GM19240 (cell line): ENCODE measurements around the gene ZBTB4.
"Not testable (repeated sequence)": the region's sequence is repeated elsewhere in the genome, so short reads cannot be mapped to it uniquely, and the experiment has no call there.

Experiments
- DNase-seq: peaks from one replicate; pipeline ENCODE4 v3.0.0; 2011; ENCODE audit warnings: low spot score; ENCODE audit not compliant: insufficient read length

ZBTB4 gene

GRCh38 chr17:7474767-7475166 lies 4.7 kb downstream of the ZBTB4 start:
- not testable (repeated sequence) for DNase-seq

DNA sequence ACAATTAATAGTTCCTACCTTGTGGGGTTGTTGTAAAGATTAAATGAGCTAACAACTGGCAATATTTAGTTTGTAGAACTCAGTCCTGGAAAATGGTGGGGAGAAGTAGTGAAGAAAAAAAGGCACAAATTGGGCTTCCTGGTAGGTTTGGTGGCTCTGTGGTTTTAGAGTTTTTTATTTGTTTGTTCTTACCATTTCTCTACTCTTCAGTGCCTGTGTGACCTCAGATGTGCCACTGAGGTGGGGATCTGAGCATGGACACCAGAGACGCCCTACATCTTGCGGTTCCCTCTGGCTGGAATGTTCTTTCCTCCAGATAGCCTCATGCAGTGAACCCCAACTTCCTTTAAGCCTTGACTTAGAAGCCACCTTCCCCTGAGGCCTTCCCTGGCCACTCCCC lies 7.7 kb downstream of the ZBTB4 start:
- DNase-seq, result no peak

- not testable (repeated sequence) for DNase-seq
These were observed 8.9 kb downstream of the ZBTB4 start for GRCh38 chr17:7470457-7470973.

DNA sequence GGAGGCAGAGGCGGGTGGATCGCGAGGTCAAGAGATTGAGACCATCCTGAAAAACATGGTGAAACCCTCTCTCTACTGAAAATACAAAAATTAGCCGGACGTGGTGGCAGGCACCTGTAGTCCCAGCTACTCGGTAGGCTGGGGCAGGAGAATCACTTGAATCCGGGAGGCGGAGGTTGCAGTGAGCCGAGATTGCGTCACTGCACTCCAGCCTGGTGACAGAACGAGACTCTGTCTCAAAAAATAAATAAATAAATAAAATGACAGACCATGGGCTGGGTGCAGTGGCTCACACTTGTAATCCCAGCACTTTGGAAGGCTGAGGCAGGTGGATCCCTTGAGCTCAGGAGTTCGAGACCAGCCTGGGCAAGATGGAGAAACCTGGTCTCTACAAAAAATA lies 9.6 kb downstream of the ZBTB4 start:
- DNase-seq, result not testable (repeated sequence)

GRCh38 chr17:7468804-7469389 lies 10.5 kb downstream of the ZBTB4 start:
- no peak for DNase-seq

- no peak for DNase-seq
These were observed 11.1 kb downstream of the ZBTB4 start for GRCh38 chr17:7468290-7468689.

- no peak for DNase-seq
These were observed 11.9 kb downstream of the ZBTB4 start for GRCh38 chr17:7467498-7467897.

GRCh38 chr17:7466639-7467341 lies 12.6 kb downstream of the ZBTB4 start:
- DNase-seq, result no peak

DNA sequence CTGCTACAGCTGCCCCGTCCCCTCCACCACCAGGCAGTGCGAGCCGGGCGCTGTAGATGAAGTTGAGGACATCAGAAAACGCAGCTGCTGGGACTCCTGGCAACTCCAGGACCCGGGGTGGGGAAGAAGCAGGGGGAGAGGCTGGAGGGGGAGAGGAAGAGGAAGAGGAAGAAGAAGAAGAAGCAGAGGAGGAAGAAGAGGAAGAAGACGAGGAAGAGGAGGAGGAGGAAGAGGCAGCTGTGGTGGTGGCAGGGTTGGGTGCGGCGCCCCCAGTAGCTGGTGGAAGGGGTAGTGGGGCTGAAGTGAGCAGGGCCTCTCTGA lies 13.2 kb downstream of the ZBTB4 start:
- DNase-seq, result no peak

DNA sequence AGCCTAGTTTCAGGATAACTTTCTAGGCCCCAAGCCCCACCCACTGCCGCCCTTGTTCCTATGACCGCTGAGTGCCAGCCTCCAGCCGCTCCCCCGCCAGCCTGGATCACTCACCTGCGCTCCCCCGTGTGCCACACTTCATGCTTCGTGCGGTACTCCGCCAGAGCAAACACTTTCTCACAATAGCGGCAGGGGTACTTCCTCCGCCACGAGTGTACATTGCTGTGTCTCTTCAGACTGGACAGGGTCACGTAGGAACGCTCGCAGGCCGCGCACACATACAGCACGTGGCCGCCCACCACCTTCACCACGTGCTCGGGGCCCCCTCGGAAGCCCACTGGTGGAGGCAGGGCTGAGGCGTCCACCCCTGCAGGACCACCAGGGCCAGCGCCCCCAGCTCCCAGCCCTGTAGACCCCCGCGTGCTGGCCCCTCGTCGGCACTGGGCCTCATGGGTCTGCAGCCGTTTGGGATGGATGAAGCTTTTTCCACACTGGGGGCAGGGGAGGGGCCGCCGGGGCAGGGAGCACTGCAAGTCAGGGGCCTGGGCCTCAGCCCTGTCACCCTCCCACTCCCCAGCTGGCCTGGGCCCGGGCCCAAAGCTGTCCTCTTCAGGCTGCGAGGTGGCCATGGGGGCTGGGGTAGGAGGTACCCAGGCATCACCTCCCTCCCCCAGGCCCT lies 13.7 kb downstream of the ZBTB4 start:
- DNase-seq, result no peak

GRCh38 chr17:7464081-7464480 lies 15.3 kb downstream of the ZBTB4 start:
- DNase-seq, result no peak

DNA sequence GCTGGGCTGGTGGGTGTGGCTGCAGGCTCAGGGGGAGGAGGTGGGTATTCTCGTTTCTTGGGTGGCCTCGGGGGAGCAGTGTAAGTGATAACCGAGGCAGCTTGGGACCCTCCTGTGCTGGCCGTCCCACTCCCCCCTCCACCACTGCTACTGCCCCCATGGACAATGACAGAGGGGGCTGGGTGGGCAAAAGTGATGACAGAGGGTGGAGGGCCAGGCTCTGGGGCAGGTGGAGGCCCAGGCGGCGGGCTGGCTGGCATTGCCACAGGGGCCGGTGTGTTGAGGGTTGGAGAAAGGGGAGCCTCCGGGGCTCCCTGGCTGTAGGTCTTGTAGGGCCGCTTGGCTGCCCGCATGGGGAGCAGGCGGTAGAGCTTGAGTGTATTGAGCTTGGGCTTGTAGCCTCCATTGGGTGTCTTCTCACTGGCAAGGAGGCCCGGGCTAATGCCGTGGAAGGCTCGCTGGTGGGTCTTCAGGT lies 16.0 kb downstream of the ZBTB4 start:
- DNase-seq, result no peak

GRCh38 chr17:7462474-7463371 lies 16.7 kb downstream of the ZBTB4 start:
- DNase-seq, result no peak

DNA sequence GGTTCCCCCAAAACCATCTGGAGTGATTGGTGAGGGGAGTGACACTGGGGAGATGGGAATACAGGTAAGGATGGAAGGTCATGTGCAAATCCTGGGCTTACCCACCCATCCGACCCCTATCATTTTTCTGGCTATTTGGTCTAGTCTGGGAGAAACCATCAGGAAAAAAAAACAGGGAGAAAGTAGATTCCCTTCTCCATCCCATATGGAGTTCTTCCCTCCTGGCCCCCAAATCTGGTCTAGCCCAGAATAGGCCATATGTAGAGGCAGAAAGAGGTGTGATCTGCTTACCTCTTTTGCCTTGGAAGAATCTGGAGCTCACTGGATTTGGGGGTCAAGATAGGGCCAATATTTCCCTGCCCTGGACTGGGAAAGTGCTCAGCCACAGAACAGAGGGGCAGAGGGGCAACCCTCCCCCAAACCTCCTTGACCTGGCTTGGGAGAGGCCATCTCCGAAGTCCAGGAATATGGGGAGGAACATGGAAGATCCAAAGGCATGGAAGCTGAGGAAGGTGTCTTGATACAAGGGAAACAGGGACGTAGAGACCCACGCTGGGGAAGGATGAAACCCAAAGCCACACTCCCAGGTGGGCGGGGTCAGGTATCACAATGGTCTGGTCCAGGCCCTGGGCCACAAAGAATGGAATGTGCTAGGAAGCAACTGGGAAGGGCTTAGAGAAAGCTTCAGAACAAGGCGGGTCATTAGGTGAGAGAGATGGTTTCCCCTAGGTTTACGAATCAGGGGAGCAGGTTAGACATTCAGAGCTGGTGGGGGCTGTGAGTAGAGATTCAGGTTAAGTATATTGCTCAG lies 18.4 kb downstream of the ZBTB4 start:
- no peak for DNase-seq

GRCh38 chr17:7459961-7460545 lies 19.4 kb downstream of the ZBTB4 start:
- DNase-seq, result no peak

DNA sequence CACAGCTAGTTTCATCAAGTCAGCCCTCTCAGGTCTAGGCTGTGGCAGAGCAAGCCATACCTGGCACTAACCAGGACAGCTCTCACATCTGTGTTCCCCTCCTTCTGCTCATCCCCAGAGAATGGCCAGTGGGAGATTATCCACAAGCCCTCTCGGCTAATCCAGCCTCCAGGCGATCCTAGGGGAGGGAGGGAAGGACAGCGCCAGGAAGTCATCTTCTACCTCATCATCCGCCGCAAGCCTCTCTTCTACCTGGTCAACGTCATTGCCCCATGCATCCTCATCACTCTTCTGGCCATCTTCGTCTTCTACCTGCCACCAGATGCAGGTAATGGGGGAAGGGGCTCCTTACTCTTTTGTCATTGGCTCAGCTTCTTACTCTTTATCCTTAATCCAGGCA lies 31.0 kb downstream of the ZBTB4 start:
- DNase-seq, result no peak

DNA sequence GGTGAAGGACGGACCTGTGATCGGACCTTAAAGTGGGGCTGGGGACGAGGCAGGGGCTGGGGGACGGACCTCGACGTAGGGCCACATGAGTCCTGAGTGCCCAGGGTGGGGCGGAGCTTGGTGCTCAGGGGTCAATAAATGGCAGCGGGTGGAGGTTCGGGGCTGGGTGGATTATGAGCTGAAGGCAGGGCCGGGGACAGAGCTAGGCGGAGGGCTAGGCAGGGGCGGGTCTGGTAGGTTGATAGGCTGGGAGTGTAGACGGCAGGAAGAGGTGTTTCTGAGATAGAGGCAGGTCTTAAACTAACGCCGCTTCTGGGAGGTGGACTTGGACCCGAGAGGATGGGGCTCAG lies 33.8 kb downstream of the ZBTB4 start:
- no peak for DNase-seq

DNA sequence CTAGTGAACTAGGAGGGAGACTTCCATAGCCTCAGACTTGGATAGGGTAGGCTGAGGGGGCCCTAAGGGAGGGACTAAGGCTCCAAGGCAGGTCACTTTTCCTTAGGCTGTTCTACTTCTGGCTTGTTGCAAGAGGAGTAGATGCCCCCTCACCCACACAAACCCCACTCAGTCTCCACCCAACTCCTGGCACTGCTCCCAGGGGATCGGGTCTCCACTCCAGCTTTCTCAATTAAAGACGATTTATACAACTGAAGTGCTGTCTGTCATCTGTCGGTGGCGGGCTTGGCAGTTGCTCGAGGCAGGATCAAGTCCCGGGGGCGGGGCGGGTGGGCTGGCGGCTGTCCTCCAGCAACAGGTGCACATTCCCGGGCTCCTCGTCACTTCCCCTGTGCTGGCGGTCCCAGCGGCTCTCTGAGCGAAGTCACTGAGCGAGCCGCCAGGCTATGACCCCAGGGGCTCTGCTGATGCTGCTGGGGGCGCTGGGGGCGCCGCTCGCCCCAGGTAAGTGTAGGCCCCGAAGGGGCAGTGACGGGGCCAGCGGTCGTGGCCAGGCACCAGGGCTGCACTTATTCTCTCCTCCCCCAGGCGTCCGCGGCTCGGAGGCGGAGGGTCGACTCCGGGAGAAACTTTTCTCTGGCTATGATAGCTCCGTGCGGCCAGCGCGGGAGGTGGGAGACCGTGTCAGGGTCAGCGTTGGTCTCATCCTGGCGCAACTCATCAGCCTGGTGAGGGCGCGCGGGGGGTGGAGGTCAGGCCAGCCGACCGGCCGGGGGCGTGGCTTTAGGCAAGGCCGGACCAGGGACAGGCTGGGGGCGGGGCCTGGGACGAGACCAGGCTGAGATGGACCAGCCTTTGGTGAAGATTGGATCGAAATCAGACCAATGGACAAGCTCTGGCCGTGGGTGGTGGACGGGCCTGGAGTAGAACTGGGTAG lies 34.5 kb downstream of the ZBTB4 start, which contains the start of gene CHRNB1:
Gene CHRNB1 (plus strand): TSS at position 380 of the 937 bp plus-strand sequence. CDS start 67 bp downstream, at position 447.
- no peak for DNase-seq
